ENCODE data around the gene FGB. TPM values are rescaled to one million over a fixed set of nuclear protein-coding genes. Genes with fewer than 3 reads are reported as not detected.
A peak's percentile ranks its signal among the peaks of the same experiment; 100 is the strongest.
"Not testable (repeated sequence)": the region's sequence is repeated elsewhere in the genome, so short reads cannot be mapped to it uniquely, and the experiment has no call there.

Gene FGB
- total and polyA plus RNA-seq, 2 experiments from 2014 or later = not detected

GRCh38 chr4:154595807-154596206 is 33.0 kb downstream of the FGB start (continued):
- no peak for TF ChIP-seq ZNF462 (CRISPR knock-in tag; IDR thresholded peaks at IDR 0.05)
- no peak for TF ChIP-seq EZH2 (IDR thresholded peaks at IDR 0.05; ENCODE audit: low read depth, unreplicated experiment)

- H3K27ac Mint-ChIP-seq; H3K36me3 ChIP-seq (ENCODE audit: insufficient read depth); H3K4me3 Mint-ChIP-seq; H3K27me3 ChIP-seq (ENCODE audit: insufficient read depth); DNase-seq (ENCODE audit: low spot score); H3K9me3 Mint-ChIP-seq; H3K27ac ChIP-seq (ENCODE audit: low read depth); H3K27me3 Mint-ChIP-seq (ENCODE audit: insufficient read depth, low read depth, poor library complexity); H3K4me2 ChIP-seq; H3K4me1 ChIP-seq (ENCODE audit: insufficient read depth); H3F3A ChIP-seq (replicated peaks; ENCODE audit: low read depth); ATAC-seq; H3K36me3 Mint-ChIP-seq (ENCODE audit: low read depth); H3K9me2 ChIP-seq (ENCODE audit: insufficient read depth); H3K79me2 ChIP-seq (replicated peaks; ENCODE audit: insufficient read depth); H3K4me1 Mint-ChIP-seq; H3K4me3 ChIP-seq; H4K20me1 ChIP-seq (replicated peaks; ENCODE audit: insufficient read depth): not testable (repeated sequence)
- H2AFZ ChIP-seq = peak overlapping the region; percentile 70; the same call in 1 of the 2 replicates
Measured at GRCh38 chr4:154597281-154597680, 34.5 kb downstream of the FGB start.

Measured in GM23338 (cell line).